GM06990 (cell line): ENCODE data around the gene SLC5A9.

Source experiments
- DNase-seq: peaks from one replicate; pipeline ENCODE4 v3.0.0-alpha.2; 2011; ENCODE audit not compliant: insufficient read length; ENCODE audit errors: extremely low read depth
- H3K27me3 ChIP-seq: replicated peaks from 2 replicates; pipeline ENCODE4 v1.6.0; 2011; ENCODE audit warnings: low read length; ENCODE audit not compliant: control insufficient read depth, insufficient read depth
- H3K36me3 ChIP-seq: 2 replicates; pipeline ENCODE4 v1.5.1; 2011; ENCODE audit warnings: low read length; ENCODE audit not compliant: control insufficient read depth, insufficient read depth
- H3K4me3 ChIP-seq: replicated peaks from 2 replicates; pipeline ENCODE4 v1.5.1; 2011; ENCODE audit warnings: low read depth, mild to moderate bottlenecking, control low read depth, low read length
- CTCF ChIP-seq: IDR thresholded peaks from 2 replicates; pipeline ENCODE4 v1.5.1; 2011; ENCODE audit warnings: low read length, control low read depth, mild to moderate bottlenecking, inconsistent platforms; ENCODE audit not compliant: insufficient read depth, poor library complexity, severe bottlenecking

The SLC5A9 gene

GRCh38 chr1:48222501-48223242 is at the start of gene SLC5A9:
SLC5A9 (plus strand) TSS chr1:48222716; CDS start chr1:48222737, 21 bp downstream.
- Histone ChIP-seq H3K27me3 (no peaks in the 10 kb centered on the region; the same call in 1 of the 2 replicates), H3K36me3 (no peaks in the 10 kb centered on the region), H3K4me3 (no peak within 1 kb of the TSS)
- TF ChIP-seq CTCF: no peak
- DNase-seq: no peak

GRCh38 chr1:48175116-48175515 is 47.4 kb upstream of the SLC5A9 start:
- Histone ChIP-seq H3K4me3 (no peak overlapping the region), H3K27me3 (no peaks in the 10 kb centered on the region), H3K36me3 (no peaks in the 10 kb centered on the region)
- DNase-seq: no peak
- TF ChIP-seq CTCF: no peak

- TF ChIP-seq CTCF: no peak
- Histone ChIP-seq H3K36me3 (no peaks in the 10 kb centered on the region), H3K27me3 (no peaks in the 10 kb centered on the region), H3K4me3 (no peak overlapping the region)
- no peak for DNase-seq
Observed at GRCh38 chr1:48177257-48177656, 45.3 kb upstream of the SLC5A9 start.

- Histone ChIP-seq H3K27me3 (no peaks in the 10 kb centered on the region), H3K4me3 (no peak overlapping the region), H3K36me3 (no peaks in the 10 kb centered on the region)
- DNase-seq: no peak
- TF ChIP-seq CTCF: no peak
Observed at GRCh38 chr1:48181669-48182367, 40.7 kb upstream of the SLC5A9 start.

GRCh38 chr1:48182439-48182838 is 40.1 kb upstream of the SLC5A9 start:
- H3K27me3 ChIP-seq: no peaks in the 10 kb centered on the region
- no peaks in the 10 kb centered on the region for H3K36me3 ChIP-seq
- DNase-seq: no peak
- no peak overlapping the region for H3K4me3 ChIP-seq
- no peak for TF ChIP-seq CTCF
